ENCODE results near the gene ADGRF5. TPM values are rescaled to one million over a fixed set of nuclear protein-coding genes. Genes with fewer than 3 reads are reported as not detected.

ADGRF5 gene
- total RNA-seq: not detected
- not detected for polyA plus RNA-seq

GRCh38 chr6:46921731-46922130 lies at the start of gene ADGRF5:
Gene ADGRF5 (minus strand): TSS chr6:46921938. CDS start chr6:46906762, 15,176 bp downstream.
- ChIA-PET POLR2A (ENCODE audit: partially characterized antibody) (no interaction called here), CTCF (ENCODE audit: partially characterized antibody) (no interaction called here)
- Mint-ChIP-seq H3K27ac (no peak within 1 kb of the TSS), H3K27me3 (peaks cover 0 to under 1% of the 10 kb centered on the region in 2 donors), H3K4me3 (no peak within 1 kb of the TSS), H3K4me1 (no peaks in the 10 kb centered on the region), H3K9me3 (peaks cover 0 to 5% (median 0%) of the 10 kb centered on the region in 8 donors), H3K36me3 (no peaks in the 10 kb centered on the region)
- no peaks in the 10 kb centered on the region for H3K27me3 ChIP-seq (ENCODE audit: insufficient read depth, low read length)
- intact Hi-C loops (cut with micrococcal nuclease): no loop called here
- H3K36me3 ChIP-seq (ENCODE audit: insufficient read depth, low read length): no peaks in the 10 kb centered on the region
- H3K4me1 ChIP-seq (ENCODE audit: insufficient read depth, low read length): no peaks in the 10 kb centered on the region
- H3K4me3 ChIP-seq (ENCODE audit: low read length in 2 of 2): no peak within 1 kb of the TSS
- H3K9me3 ChIP-seq (ENCODE audit: control insufficient read depth in 1 of 2, low read length in 2 of 2): no peaks in the 10 kb centered on the region
- DNase-seq: no peak
- H3K27ac ChIP-seq (ENCODE audit: low read depth, low read length): no peak within 1 kb of the TSS

- H3K27me3 Mint-ChIP-seq: no peaks in the 10 kb centered on the region
- no peak overlapping the region for H3K27ac Mint-ChIP-seq
- POLR2A ChIA-PET (ENCODE audit: partially characterized antibody): no interaction called here
- H3K4me1 Mint-ChIP-seq: no peaks in the 10 kb centered on the region
- no peaks in the 10 kb centered on the region for H3K36me3 Mint-ChIP-seq
- Histone ChIP-seq H3K27ac (ENCODE audit: low read depth, low read length) (no peak overlapping the region), H3K4me3 (ENCODE audit: low read length in 2 of 2) (no peak overlapping the region), H3K4me1 (ENCODE audit: insufficient read depth, low read length) (no peaks in the 10 kb centered on the region), H3K27me3 (ENCODE audit: insufficient read depth, low read length) (no peaks in the 10 kb centered on the region), H3K36me3 (ENCODE audit: insufficient read depth, low read length) (no peaks in the 10 kb centered on the region), H3K9me3 (ENCODE audit: control insufficient read depth in 1 of 2, low read length in 2 of 2) (no peaks in the 10 kb centered on the region)
- no peak overlapping the region for H3K4me3 Mint-ChIP-seq
- intact Hi-C loops (cut with micrococcal nuclease): no loop called here
- peaks cover 0 to 3% (median 0%) of the 10 kb centered on the region in 8 donors for H3K9me3 Mint-ChIP-seq
- DNase-seq: no peak
- CTCF ChIA-PET (ENCODE audit: partially characterized antibody): no interaction called here
Measured at GRCh38 chr6:46969206-46969605, 47.5 kb upstream of the ADGRF5 start.

- ChIA-PET CTCF (ENCODE audit: partially characterized antibody) (no interaction called here), POLR2A (ENCODE audit: partially characterized antibody) (no interaction called here)
- Histone ChIP-seq H3K9me3 (ENCODE audit: control insufficient read depth in 1 of 2, low read length in 2 of 2) (no peaks in the 10 kb centered on the region), H3K27ac (ENCODE audit: low read depth, low read length) (no peak overlapping the region), H3K4me1 (ENCODE audit: insufficient read depth, low read length) (no peaks in the 10 kb centered on the region), H3K36me3 (ENCODE audit: insufficient read depth, low read length) (no peaks in the 10 kb centered on the region), H3K4me3 (ENCODE audit: low read length in 2 of 2) (no peak overlapping the region), H3K27me3 (ENCODE audit: insufficient read depth, low read length) (no peaks in the 10 kb centered on the region)
- Mint-ChIP-seq H3K4me3 (no peak overlapping the region), H3K36me3 (no peaks in the 10 kb centered on the region), H3K27me3 (no peaks in the 10 kb centered on the region), H3K27ac (no peak overlapping the region), H3K9me3 (no peaks in the 10 kb centered on the region), H3K4me1 (no peaks in the 10 kb centered on the region)
- intact Hi-C loops (cut with micrococcal nuclease): no loop called here
- no peak for DNase-seq
Measured at GRCh38 chr6:46967826-46968349, 46.1 kb upstream of the ADGRF5 start.

GRCh38 chr6:46964716-46965519 lies 43.2 kb upstream of the ADGRF5 start:
- Histone ChIP-seq H3K27me3 (ENCODE audit: insufficient read depth, low read length) (no peaks in the 10 kb centered on the region), H3K4me1 (ENCODE audit: insufficient read depth, low read length) (no peaks in the 10 kb centered on the region), H3K9me3 (ENCODE audit: control insufficient read depth in 1 of 2, low read length in 2 of 2) (no peaks in the 10 kb centered on the region), H3K27ac (ENCODE audit: low read depth, low read length) (no peak overlapping the region), H3K4me3 (ENCODE audit: low read length in 2 of 2) (no peak overlapping the region), H3K36me3 (ENCODE audit: insufficient read depth, low read length) (no peaks in the 10 kb centered on the region)
- no peaks in the 10 kb centered on the region for H3K36me3 Mint-ChIP-seq
- DNase-seq: no peak
- intact Hi-C loops (cut with micrococcal nuclease): no loop called here
- CTCF ChIA-PET (ENCODE audit: partially characterized antibody): no interaction called here
- POLR2A ChIA-PET (ENCODE audit: partially characterized antibody): no interaction called here
- no peak overlapping the region for H3K4me3 Mint-ChIP-seq
- H3K4me1 Mint-ChIP-seq: no peaks in the 10 kb centered on the region
- no peaks in the 10 kb centered on the region for H3K27me3 Mint-ChIP-seq
- no peak overlapping the region for H3K27ac Mint-ChIP-seq
- no peaks in the 10 kb centered on the region for H3K9me3 Mint-ChIP-seq

- CTCF ChIA-PET (ENCODE audit: partially characterized antibody): interaction anchor here (1.1 kb wide), 1 partner anchor 10 kb away, joined by 3 read pairs; no protein-coding TSS in a partner anchor
- H3K27me3 Mint-ChIP-seq: no peaks in the 10 kb centered on the region
Measured at GRCh38 chr6:46963626-46964025, 41.9 kb upstream of the ADGRF5 start.

GRCh38 chr6:46963039-46963438 lies 41.3 kb upstream of the ADGRF5 start:
- H3K4me3 ChIP-seq (ENCODE audit: low read length in 2 of 2): no peak overlapping the region
- Mint-ChIP-seq H3K36me3 (no peaks in the 10 kb centered on the region), H3K4me1 (no peaks in the 10 kb centered on the region), H3K27ac (no peak overlapping the region), H3K9me3 (no peaks in the 10 kb centered on the region), H3K27me3 (no peaks in the 10 kb centered on the region), H3K4me3 (no peak overlapping the region)
- no peaks in the 10 kb centered on the region for H3K27me3 ChIP-seq (ENCODE audit: insufficient read depth, low read length)
- POLR2A ChIA-PET (ENCODE audit: partially characterized antibody): no interaction called here
- H3K4me1 ChIP-seq (ENCODE audit: insufficient read depth, low read length): no peaks in the 10 kb centered on the region
- intact Hi-C loops (cut with micrococcal nuclease): no loop called here
- no peak for DNase-seq
- H3K27ac ChIP-seq (ENCODE audit: low read depth, low read length): no peak overlapping the region
- no peaks in the 10 kb centered on the region for H3K36me3 ChIP-seq (ENCODE audit: insufficient read depth, low read length)
- CTCF ChIA-PET (ENCODE audit: partially characterized antibody): interaction anchor here (1.1 kb wide), 1 partner anchor 11 kb away, joined by 3 read pairs; no protein-coding TSS in a partner anchor
- no peaks in the 10 kb centered on the region for H3K9me3 ChIP-seq (ENCODE audit: control insufficient read depth in 1 of 2, low read length in 2 of 2)

More at GRCh38 chr6:46963626-46964025, 41.9 kb upstream of the ADGRF5 start:
- no peaks in the 10 kb centered on the region for H3K4me1 Mint-ChIP-seq
- intact Hi-C loops (cut with micrococcal nuclease): no loop called here
- Histone ChIP-seq H3K36me3 (ENCODE audit: insufficient read depth, low read length) (no peaks in the 10 kb centered on the region), H3K27me3 (ENCODE audit: insufficient read depth, low read length) (no peaks in the 10 kb centered on the region), H3K4me1 (ENCODE audit: insufficient read depth, low read length) (no peaks in the 10 kb centered on the region), H3K27ac (ENCODE audit: low read depth, low read length) (no peak overlapping the region), H3K9me3 (ENCODE audit: control insufficient read depth in 1 of 2, low read length in 2 of 2) (no peaks in the 10 kb centered on the region), H3K4me3 (ENCODE audit: low read length in 2 of 2) (no peak overlapping the region)
- H3K4me3 Mint-ChIP-seq: no peak overlapping the region
- POLR2A ChIA-PET (ENCODE audit: partially characterized antibody): no interaction called here
- no peaks in the 10 kb centered on the region for H3K36me3 Mint-ChIP-seq
- no peak for DNase-seq
- no peaks in the 10 kb centered on the region for H3K9me3 Mint-ChIP-seq
- H3K27ac Mint-ChIP-seq: no peak overlapping the region

- no peak for DNase-seq
- Mint-ChIP-seq H3K4me1 (no peaks in the 10 kb centered on the region), H3K27ac (no peak overlapping the region), H3K27me3 (no peaks in the 10 kb centered on the region), H3K4me3 (no peak overlapping the region), H3K36me3 (no peaks in the 10 kb centered on the region), H3K9me3 (no peaks in the 10 kb centered on the region)
- Histone ChIP-seq H3K27me3 (ENCODE audit: insufficient read depth, low read length) (no peaks in the 10 kb centered on the region), H3K36me3 (ENCODE audit: insufficient read depth, low read length) (no peaks in the 10 kb centered on the region), H3K27ac (ENCODE audit: low read depth, low read length) (no peak overlapping the region), H3K4me1 (ENCODE audit: insufficient read depth, low read length) (no peaks in the 10 kb centered on the region), H3K4me3 (ENCODE audit: low read length in 2 of 2) (no peak overlapping the region), H3K9me3 (ENCODE audit: control insufficient read depth in 1 of 2, low read length in 2 of 2) (no peaks in the 10 kb centered on the region)
- CTCF ChIA-PET (ENCODE audit: partially characterized antibody): no interaction called here
- intact Hi-C loops (cut with micrococcal nuclease): no loop called here
- POLR2A ChIA-PET (ENCODE audit: partially characterized antibody): no interaction called here
Measured at GRCh38 chr6:46961711-46962110, 40.0 kb upstream of the ADGRF5 start.

All from CD4-positive, alpha-beta memory T cell (primary cell).